Mesendoderm (in vitro differentiated cells): ENCODE data around the gene ADAMTS14.

Experiments
- DNase-seq: peaks from one replicate; pipeline ENCODE4 v3.0.0; 2013
- H2AK5ac ChIP-seq: 2 replicates; pipeline ENCODE4 v1.6.1; 2013; ENCODE audit warnings: low read length, inconsistent platforms
- H2BK120ac ChIP-seq: 2 replicates; pipeline ENCODE4 v1.6.1; 2013; ENCODE audit warnings: low read depth, mild to moderate bottlenecking, low read length, moderate library complexity, mixed read lengths
- H2BK15ac ChIP-seq: replicated peaks from 2 replicates; pipeline ENCODE4 v1.6.1; 2013; ENCODE audit warnings: low read depth, mild to moderate bottlenecking, moderate library complexity
- H2BK5ac ChIP-seq: 2 replicates; pipeline ENCODE4 v1.6.1; 2013; ENCODE audit warnings: low read length, inconsistent platforms
- H3K18ac ChIP-seq: 2 replicates; pipeline ENCODE4 v1.6.1; 2013; ENCODE audit warnings: mild to moderate bottlenecking, low read length, mixed read lengths
- H3K23ac ChIP-seq: one replicate; pipeline ENCODE4 v1.6.1; 2013; ENCODE audit warnings: low read length
- H3K27ac ChIP-seq: 2 replicates; pipeline ENCODE4 v1.5.1; 2013; ENCODE audit warnings: low read depth, mild to moderate bottlenecking, inconsistent platforms, low read length, moderate library complexity
- H3K27me3 ChIP-seq: 2 replicates; pipeline ENCODE4 v1.6.1; 2013; ENCODE audit warnings: low read length, control low read depth, mild to moderate bottlenecking, inconsistent platforms; ENCODE audit not compliant: insufficient read depth, poor library complexity
- H3K36me3 ChIP-seq: 2 replicates; pipeline ENCODE4 v1.6.1; 2013; ENCODE audit warnings: low read length, inconsistent platforms; ENCODE audit not compliant: control insufficient read depth, insufficient read depth
- H3K4ac ChIP-seq: one replicate; pipeline ENCODE4 v1.6.1; 2013; ENCODE audit warnings: low read depth, mild to moderate bottlenecking, low read length, moderate library complexity
- H3K4me1 ChIP-seq: 2 replicates; pipeline ENCODE4 v1.6.1; 2013; ENCODE audit warnings: low read depth, low read length, inconsistent platforms; ENCODE audit not compliant: control insufficient read depth
- H3K4me2 ChIP-seq: 2 replicates; pipeline ENCODE4 v1.6.1; 2013; ENCODE audit warnings: low read length
- H3K4me3 ChIP-seq: 2 replicates; pipeline ENCODE4 v1.5.1; 2013; ENCODE audit warnings: mild to moderate bottlenecking, low read length
- H3K56ac ChIP-seq: one replicate; pipeline ENCODE4 v1.6.1; 2013; ENCODE audit warnings: low read length
- H3K79me1 ChIP-seq: 2 replicates; pipeline ENCODE4 v1.6.1; 2013; ENCODE audit warnings: low read length, inconsistent platforms
- H3K79me2 ChIP-seq: 2 replicates; pipeline ENCODE4 v1.6.1; 2013; ENCODE audit warnings: mild to moderate bottlenecking, low read length; ENCODE audit not compliant: control insufficient read depth, insufficient read depth
- H3K9ac ChIP-seq: 2 replicates; pipeline ENCODE4 v1.6.1; 2013; ENCODE audit warnings: low read length, inconsistent platforms
- H4K5ac ChIP-seq: one replicate; pipeline ENCODE4 v1.6.1; 2013; ENCODE audit warnings: low read length
- H4K8ac ChIP-seq: one replicate; pipeline ENCODE4 v1.6.1; 2013; ENCODE audit warnings: low read depth, mild to moderate bottlenecking, control low read depth, low read length, moderate library complexity
- WGBS: extraction: QIAGEN DNeasy Blood & Tissue Kit; methylation state at CpG from one replicate; pipeline ENCODE4 v1.1.7; 2013; ENCODE audit warnings: low lambda C conversion rate, missing lambda C conversion rate; ENCODE audit not compliant: insufficient coverage; ENCODE audit errors: extremely low coverage; 5-methylcytosine and 5-hydroxymethylcytosine counted together

The ADAMTS14 gene

GRCh38 chr10:70805619-70806215 is 133.4 kb downstream of the ADAMTS14 start:
- Histone ChIP-seq H2BK120ac (no peak overlapping the region), H3K23ac (no peak overlapping the region), H3K9ac (no peak overlapping the region), H3K36me3 (no peaks in the 10 kb centered on the region), H2BK15ac (no peak overlapping the region), H4K8ac (no peak overlapping the region), H4K5ac (no peak overlapping the region), H3K27me3 (no peaks in the 10 kb centered on the region), H3K79me2 (no peaks in the 10 kb centered on the region), H3K4me2 (no peak overlapping the region), H3K79me1 (no peaks in the 10 kb centered on the region), H2BK5ac (no peak overlapping the region), H3K4ac (no peak overlapping the region), H3K18ac (no peak overlapping the region), H2AK5ac (no peak overlapping the region), H3K4me1 (peaks cover 2% of the 10 kb centered on the region), H3K4me3 (no peak overlapping the region), H3K27ac (no peak overlapping the region), H3K56ac (no peak overlapping the region)
- no peak for DNase-seq
- WGBS: no CpG with 5 or more reads among the region's 3 CpGs

- Histone ChIP-seq H3K23ac (no peak overlapping the region), H3K36me3 (no peaks in the 10 kb centered on the region), H3K18ac (no peak overlapping the region), H2BK15ac (no peak overlapping the region), H3K4ac (no peak overlapping the region), H3K4me2 (no peak overlapping the region), H3K79me2 (no peaks in the 10 kb centered on the region), H4K5ac (no peak overlapping the region), H4K8ac (no peak overlapping the region), H3K79me1 (no peaks in the 10 kb centered on the region), H2BK5ac (no peak overlapping the region), H3K27me3 (no peaks in the 10 kb centered on the region), H2BK120ac (no peak overlapping the region), H3K27ac (no peak overlapping the region), H3K56ac (no peak overlapping the region), H3K4me1 (peaks cover 2% of the 10 kb centered on the region), H2AK5ac (no peak overlapping the region), H3K9ac (no peak overlapping the region), H3K4me3 (no peak overlapping the region)
- DNase-seq: no peak
- WGBS: no CpG with 5 or more reads among the region's 1 CpG
These were observed 134.5 kb downstream of the ADAMTS14 start for GRCh38 chr10:70806841-70807240.

- Histone ChIP-seq H3K36me3 (no peaks in the 10 kb centered on the region), H3K23ac (no peak overlapping the region), H3K4me2 (no peak overlapping the region), H3K56ac (no peak overlapping the region), H3K79me1 (no peaks in the 10 kb centered on the region), H2AK5ac (no peak overlapping the region), H4K8ac (no peak overlapping the region), H3K79me2 (no peaks in the 10 kb centered on the region), H3K27me3 (no peaks in the 10 kb centered on the region), H2BK15ac (no peak overlapping the region), H4K5ac (no peak overlapping the region), H2BK5ac (no peak overlapping the region), H3K27ac (no peak overlapping the region), H3K4ac (no peak overlapping the region), H2BK120ac (no peak overlapping the region), H3K4me3 (no peak overlapping the region), H3K18ac (no peak overlapping the region), H3K4me1 (peaks cover 2% of the 10 kb centered on the region), H3K9ac (no peak overlapping the region)
- no CpG with 5 or more reads among the region's 3 CpGs for WGBS
- DNase-seq: no peak
These were observed 135.2 kb downstream of the ADAMTS14 start for GRCh38 chr10:70807556-70807955.

GRCh38 chr10:70809011-70809611 is 136.8 kb downstream of the ADAMTS14 start:
- Histone ChIP-seq H3K56ac (no peak overlapping the region), H3K27ac (peak overlapping the region; percentile 19), H3K23ac (no peak overlapping the region), H3K4me2 (no peak overlapping the region), H4K5ac (no peak overlapping the region), H3K27me3 (no peaks in the 10 kb centered on the region), H4K8ac (no peak overlapping the region), H3K9ac (no peak overlapping the region), H2BK120ac (no peak overlapping the region), H2AK5ac (no peak overlapping the region), H3K79me2 (no peaks in the 10 kb centered on the region), H3K18ac (peak overlapping the region; percentile 9), H3K79me1 (no peaks in the 10 kb centered on the region), H2BK15ac (no peak overlapping the region), H2BK5ac (no peak overlapping the region), H3K4ac (no peak overlapping the region), H3K36me3 (no peaks in the 10 kb centered on the region), H3K4me1 (peaks cover 2% of the 10 kb centered on the region), H3K4me3 (no peak overlapping the region)
- WGBS: no CpG with 5 or more reads among the region's 6 CpGs
- DNase-seq: peak; percentile 68

GRCh38 chr10:70809726-70810125 is 137.4 kb downstream of the ADAMTS14 start:
- Histone ChIP-seq H4K5ac (no peak overlapping the region), H3K36me3 (no peaks in the 10 kb centered on the region), H2BK120ac (no peak overlapping the region), H3K27me3 (no peaks in the 10 kb centered on the region), H3K56ac (peak overlapping the region; percentile 20), H2AK5ac (no peak overlapping the region), H2BK5ac (no peak overlapping the region), H3K27ac (peak overlapping the region; percentile 19), H3K79me1 (no peaks in the 10 kb centered on the region), H4K8ac (no peak overlapping the region), H3K23ac (no peak overlapping the region), H2BK15ac (no peak overlapping the region), H3K4me3 (no peak overlapping the region), H3K4me2 (no peak overlapping the region), H3K4me1 (peaks cover 2% of the 10 kb centered on the region), H3K18ac (peak overlapping the region; percentile 9), H3K9ac (no peak overlapping the region), H3K79me2 (no peaks in the 10 kb centered on the region), H3K4ac (no peak overlapping the region)
- peak; percentile 94 for DNase-seq
- WGBS: no CpG with 5 or more reads among the region's 2 CpGs

- no peak overlapping the region for H2AK5ac ChIP-seq
These were observed 138.7 kb downstream of the ADAMTS14 start for GRCh38 chr10:70810967-70811366.

More at GRCh38 chr10:70810967-70811366, 138.7 kb downstream of the ADAMTS14 start:
- Histone ChIP-seq H2BK5ac (no peak overlapping the region), H3K79me1 (no peaks in the 10 kb centered on the region), H4K8ac (no peak overlapping the region), H3K4ac (no peak overlapping the region), H4K5ac (no peak overlapping the region), H2BK15ac (no peak overlapping the region), H3K18ac (no peak overlapping the region), H3K56ac (no peak overlapping the region), H3K27me3 (no peaks in the 10 kb centered on the region), H3K9ac (no peak overlapping the region), H3K79me2 (no peaks in the 10 kb centered on the region), H3K27ac (no peak overlapping the region), H3K36me3 (no peaks in the 10 kb centered on the region), H3K4me3 (no peak overlapping the region), H2BK120ac (no peak overlapping the region), H3K4me2 (no peak overlapping the region), H3K4me1 (peaks cover 2% of the 10 kb centered on the region), H3K23ac (no peak overlapping the region)
- WGBS: no CpG with 5 or more reads among the region's 1 CpG
- DNase-seq: no peak
